ENCODE measurements around the gene S100Z.
"Not testable (repeated sequence)": the region's sequence is repeated elsewhere in the genome, so short reads cannot be mapped to it uniquely, and the experiment has no call there.

The S100Z gene

GRCh38 chr5:76849419-76850291 lies at the start of gene S100Z:
Gene S100Z, plus strand, starts transcription at chr5:76850014. Its CDS starts 25,346 bp downstream, at chr5:76875360.
- no peak for DNase-seq (ENCODE audit: low read depth in 2 of 3, low spot score in 2 of 3)

GRCh38 chr5:76800579-76800978 lies 49.2 kb upstream of the S100Z start:
- no peak for DNase-seq (ENCODE audit: low read depth in 2 of 3, low spot score in 2 of 3)

- no peak for DNase-seq (ENCODE audit: low read depth in 2 of 3, low spot score in 2 of 3)
Observed at GRCh38 chr5:76801159-76801802, 48.5 kb upstream of the S100Z start.

- no peak for DNase-seq (ENCODE audit: low read depth in 2 of 3, low spot score in 2 of 3)
Observed at GRCh38 chr5:76801803-76802195, 48.0 kb upstream of the S100Z start.

- no peak for DNase-seq (ENCODE audit: low read depth in 2 of 3, low spot score in 2 of 3)
Observed at GRCh38 chr5:76804266-76804665, 45.5 kb upstream of the S100Z start.

GRCh38 chr5:76805821-76806505 lies 43.9 kb upstream of the S100Z start:
- no peak for DNase-seq (ENCODE audit: low read depth in 2 of 3, low spot score in 2 of 3)

GRCh38 chr5:76807296-76807695 lies 42.5 kb upstream of the S100Z start:
- no peak for DNase-seq (ENCODE audit: low read depth in 2 of 3, low spot score in 2 of 3)

GRCh38 chr5:76808141-76808691 lies 41.6 kb upstream of the S100Z start:
- no peak for DNase-seq (ENCODE audit: low read depth in 2 of 3, low spot score in 2 of 3)

GRCh38 chr5:76809141-76809540 lies 40.7 kb upstream of the S100Z start:
- DNase-seq (ENCODE audit: low read depth in 2 of 3, low spot score in 2 of 3): no peak

- DNase-seq (ENCODE audit: low read depth in 2 of 3, low spot score in 2 of 3): no peak
Observed at GRCh38 chr5:76810236-76810635, 39.6 kb upstream of the S100Z start.

GRCh38 chr5:76811214-76811613 lies 38.6 kb upstream of the S100Z start:
- DNase-seq (ENCODE audit: low read depth in 2 of 3, low spot score in 2 of 3): no peak

- not testable (repeated sequence) for DNase-seq (ENCODE audit: low read depth in 2 of 3, low spot score in 2 of 3)
Observed at GRCh38 chr5:76812209-76812608, 37.6 kb upstream of the S100Z start.

- DNase-seq (ENCODE audit: low read depth in 2 of 3, low spot score in 2 of 3): no peak
Observed at GRCh38 chr5:76813982-76814562, 35.7 kb upstream of the S100Z start.

GRCh38 chr5:76816110-76816831 lies 33.5 kb upstream of the S100Z start:
- DNase-seq (ENCODE audit: low read depth in 2 of 3, low spot score in 2 of 3): no peak

GRCh38 chr5:76818844-76819831 lies 30.7 kb upstream of the S100Z start, which contains the start of gene F2RL1:
Gene F2RL1, plus strand, starts transcription at chr5:76819030. Its CDS starts 153 bp downstream, at chr5:76819183.
- peak; percentile 13 to 17 (median 15) for DNase-seq (ENCODE audit: low read depth in 2 of 3, low spot score in 2 of 3)

- no peak for DNase-seq (ENCODE audit: low read depth in 2 of 3, low spot score in 2 of 3)
Observed at GRCh38 chr5:76819851-76820525, 29.8 kb upstream of the S100Z start.

- DNase-seq (ENCODE audit: low read depth in 2 of 3, low spot score in 2 of 3): no peak
Observed at GRCh38 chr5:76820526-76820890, 29.3 kb upstream of the S100Z start.

GRCh38 chr5:76821136-76821535 lies 28.7 kb upstream of the S100Z start:
- no peak for DNase-seq (ENCODE audit: low read depth in 2 of 3, low spot score in 2 of 3)
